Left lobe of liver (tissue), 2 donors: ENCODE measurements around the gene C14orf93. TPM values are rescaled to one million over a fixed set of nuclear protein-coding genes. Genes with fewer than 3 reads are reported as not detected.
A peak's percentile ranks its signal among the peaks of the same experiment; 100 is the strongest.
"Not testable (repeated sequence)": the region's sequence is repeated elsewhere in the genome, so short reads cannot be mapped to it uniquely, and the experiment has no call there.

Experiments used
- ATAC-seq: fragments of 200-7000 bp; cut with Tn5 transposase; one replicate; pipeline ENCODE4 v1.9.1; 2020; ENCODE audit warnings: mild to moderate bottlenecking, moderate library complexity
- DNase-seq: peaks from one replicate; pipeline ENCODE4 v3.0.0-alpha.2; 2020; ENCODE audit warnings: low spot score
- total RNA-seq: library from RNA; stranded (reverse); gene quantifications from one replicate; pipeline ENCODE4 v1.2.1, GENCODE V29; 2021
- donor health status: DM: no; HTN: no; CAD: no; lungs with moderate emphysema.
- donor health status: DM: no; HTN: yes; CAD: no.

The C14orf93 gene
- total RNA-seq, 1 donor from 2014 or later: 4.3 TPM

GRCh38 chr14:23021889-23022442 is 12.0 kb upstream of the C14orf93 start:
- DNase-seq: no peak
- no peak for ATAC-seq

GRCh38 chr14:23021434-23021833 is 11.5 kb upstream of the C14orf93 start:
- ATAC-seq (no peak), DNase-seq (no peak)

DNA sequence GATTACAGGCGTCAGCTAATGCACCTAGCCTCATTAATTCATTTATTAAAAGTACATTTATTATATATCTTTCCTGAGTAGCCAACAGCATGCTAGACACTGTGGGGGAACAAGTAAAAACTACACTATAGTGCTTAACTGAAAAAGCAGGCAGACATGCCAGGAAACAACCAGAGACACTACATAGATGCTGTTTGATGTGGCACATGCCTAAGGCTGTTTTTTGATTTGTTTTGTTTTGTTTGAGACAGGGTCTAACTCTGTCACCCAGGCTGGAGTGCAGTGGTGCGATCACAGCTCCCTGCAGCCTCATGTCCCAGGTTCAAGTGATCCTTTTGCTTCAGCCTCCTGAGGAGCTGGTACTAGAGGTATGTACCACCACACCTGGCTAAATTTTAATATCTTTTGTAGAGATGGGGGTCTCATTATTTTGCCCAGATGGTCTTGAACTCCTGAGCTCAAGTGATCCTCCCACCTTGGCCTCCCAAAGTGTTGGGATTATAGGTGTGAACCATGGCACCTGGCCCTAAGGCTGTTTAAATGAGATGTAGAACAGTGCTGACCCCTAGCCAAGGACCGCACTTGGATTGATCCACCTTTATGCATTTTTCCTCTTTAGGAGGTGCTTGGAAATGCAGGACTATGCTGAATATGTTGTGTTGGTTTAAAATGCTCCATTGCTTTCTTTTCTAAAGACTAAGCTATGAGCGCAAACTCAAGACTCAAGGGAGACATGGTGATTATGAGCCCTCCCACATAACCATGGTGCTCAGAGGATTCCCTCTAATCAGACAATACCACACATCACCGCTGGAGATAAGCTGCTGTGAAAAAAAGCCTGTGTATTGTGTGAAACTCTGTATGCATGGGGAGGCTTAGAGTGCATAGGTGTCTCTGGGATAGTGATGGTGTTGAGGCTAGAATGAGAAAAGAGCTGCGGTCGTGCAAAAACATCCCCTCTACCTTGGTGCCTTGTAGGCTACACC is 10.5 kb upstream of the C14orf93 start:
- DNase-seq: no peak
- no peak for ATAC-seq

DNA sequence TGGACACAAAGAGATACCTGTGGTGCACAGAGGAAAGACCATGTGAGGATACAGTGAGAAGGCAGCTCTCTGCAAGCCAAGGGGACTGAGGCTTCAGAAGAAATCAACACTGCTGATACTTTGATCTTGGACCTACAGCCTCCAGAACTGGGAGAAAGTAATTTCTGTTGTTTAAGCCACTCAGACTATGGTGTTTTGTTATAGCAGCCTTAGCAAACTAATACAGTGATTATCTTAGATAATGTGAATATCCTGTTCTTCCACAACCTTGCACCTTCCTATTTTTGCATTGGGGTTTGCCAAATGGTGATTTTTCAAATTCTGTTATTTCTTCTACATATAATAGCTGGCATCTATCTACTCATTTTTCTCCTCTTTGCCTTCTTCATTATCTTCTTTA is 8.2 kb upstream of the C14orf93 start:
- ATAC-seq (no peak), DNase-seq (no peak)

DNA sequence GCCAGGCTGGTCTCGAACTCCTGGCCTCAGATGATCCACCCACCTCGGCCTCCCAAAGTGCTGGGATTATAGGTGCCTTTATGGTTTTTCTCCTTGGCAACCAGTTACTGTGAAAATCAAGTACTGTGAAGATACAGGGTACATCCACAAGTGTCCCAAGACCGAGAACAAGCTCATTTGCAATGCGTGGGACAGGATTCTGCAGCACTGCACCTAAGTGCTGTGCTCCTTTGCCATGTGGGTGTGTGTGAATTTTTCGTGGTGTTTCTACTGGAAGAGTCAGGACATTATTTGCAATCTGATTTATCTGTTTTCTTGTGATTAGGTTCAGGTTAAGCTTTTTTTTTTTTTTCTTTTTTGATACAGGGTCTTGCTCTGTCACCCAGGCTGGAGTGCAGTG is 7.1 kb upstream of the C14orf93 start:
- DNase-seq (no peak), ATAC-seq (no peak)

GRCh38 chr14:23015618-23016017 is 5.7 kb upstream of the C14orf93 start:
- ATAC-seq: no peak
- DNase-seq: no peak

- not testable (repeated sequence) for DNase-seq, ATAC-seq
Measured at GRCh38 chr14:23013749-23014054, 3.8 kb upstream of the C14orf93 start.

GRCh38 chr14:23013054-23013748 is 3.3 kb upstream of the C14orf93 start:
- no peak for DNase-seq
- ATAC-seq: no peak

DNA sequence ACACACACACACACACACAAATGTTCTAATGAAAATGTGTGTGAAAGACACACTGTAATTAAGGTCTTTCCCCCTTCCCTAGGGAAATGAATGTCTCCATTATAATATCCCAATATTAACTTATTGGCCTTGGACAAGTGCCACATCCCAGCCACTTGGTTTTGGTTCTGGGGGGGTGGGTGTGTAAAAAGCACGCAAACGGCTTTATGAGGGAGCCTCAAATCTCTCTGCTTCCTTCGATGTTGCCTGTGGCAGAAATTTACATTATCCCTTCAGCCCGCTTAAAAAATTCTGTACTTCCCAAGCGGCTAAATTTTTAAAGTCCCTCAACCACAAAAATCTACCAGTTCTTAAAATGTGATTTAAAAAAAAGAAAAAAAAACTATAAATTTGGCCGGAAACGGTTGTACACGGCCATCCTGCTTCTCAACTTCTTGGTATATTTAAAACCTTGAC is 432 bp downstream of the C14orf93 start:
- ATAC-seq (no peak), DNase-seq (no peak)

- DNase-seq (no peak), ATAC-seq (no peak)
Measured at GRCh38 chr14:23008831-23009230, 1.1 kb downstream of the C14orf93 start.

GRCh38 chr14:23006544-23007419 is 3.2 kb downstream of the C14orf93 start:
- DNase-seq (peak; percentile 98), ATAC-seq (peak; percentile 96)

GRCh38 chr14:23006188-23006534 is 3.8 kb downstream of the C14orf93 start:
- ATAC-seq: no peak
- DNase-seq: no peak

GRCh38 chr14:23005451-23006187 is 4.3 kb downstream of the C14orf93 start:
- DNase-seq (no peak), ATAC-seq (no peak)

- not testable (repeated sequence) for DNase-seq, ATAC-seq
Measured at GRCh38 chr14:23004274-23004673, 5.7 kb downstream of the C14orf93 start.

DNA sequence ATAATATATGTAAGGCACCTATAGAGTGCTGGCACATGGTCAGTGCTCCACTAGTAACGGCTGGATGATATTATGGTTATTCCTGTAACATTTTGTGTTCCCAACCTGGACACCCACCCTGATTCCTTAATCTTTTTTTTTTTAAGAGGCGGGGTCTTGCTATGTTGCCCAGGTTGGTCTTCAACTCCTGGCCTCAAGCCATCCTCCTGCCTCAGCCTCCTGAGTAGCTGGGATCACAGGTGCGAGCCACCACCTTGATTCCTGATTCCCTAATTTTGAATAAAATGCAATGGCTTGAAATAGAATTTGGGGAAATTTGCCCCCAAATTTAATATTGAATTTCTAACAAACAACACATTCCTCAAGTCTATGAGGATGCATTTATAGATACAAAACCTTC is 7.4 kb downstream of the C14orf93 start:
- ATAC-seq (no peak), DNase-seq (no peak)

GRCh38 chr14:23000860-23001259 is 9.1 kb downstream of the C14orf93 start:
- no peak for ATAC-seq

GRCh38 chr14:22998329-22999012 is 11.5 kb downstream of the C14orf93 start:
- DNase-seq (no peak), ATAC-seq (no peak)

More at GRCh38 chr14:23000860-23001259, 9.1 kb downstream of the C14orf93 start:
- DNase-seq: no peak

GRCh38 chr14:22997676-22998323 is 12.1 kb downstream of the C14orf93 start:
- DNase-seq (no peak), ATAC-seq (no peak)
